WTC11 (cell line): ENCODE results near the gene RTP3. TPM values are rescaled to one million over a fixed set of nuclear protein-coding genes. Genes with fewer than 3 reads are reported as not detected.

Source experiments
- ATAC-seq: fragments of 200-7000 bp; cut with Tn5 transposase; 2 replicates; pipeline ENCODE4 v1.10.0; 2021; ENCODE audit warnings: mild to moderate bottlenecking, moderate library complexity
- CTCF ChIA-PET: fragments of 300-600 bp; sonication (Branson Sonifier 250); formaldehyde crosslinking; loops from one replicate; lab custom pipeline; 2021; ENCODE audit warnings: antibody characterized with exemption; lab: Charles Lee
- POLR2A ChIA-PET: fragments of 350-600 bp; sonication (Branson Sonifier 250); formaldehyde crosslinking; loops from one replicate; lab custom pipeline; 2021; ENCODE audit warnings: antibody characterized with exemption; lab: Charles Lee
- DNase-seq: peaks from one replicate; pipeline ENCODE4 v3.0.0; 2021; ENCODE audit warnings: low spot score
- H3K27ac Mint-ChIP-seq: 2 replicates; pipeline ENCODE4 v1.8.0; 2021; ENCODE audit warnings: mixed read lengths
- H3K27me3 Mint-ChIP-seq: 2 replicates; pipeline ENCODE4 v1.8.0; 2021; ENCODE audit warnings: low read depth, mild to moderate bottlenecking, moderate library complexity, mixed read lengths
- H3K36me3 Mint-ChIP-seq: 2 replicates; pipeline ENCODE4 v1.8.0; 2021; ENCODE audit warnings: mixed read lengths
- H3K4me1 Mint-ChIP-seq: 2 replicates; pipeline ENCODE4 v1.8.0; 2022; ENCODE audit warnings: mixed read lengths
- H3K4me3 Mint-ChIP-seq: 2 replicates; pipeline ENCODE4 v1.8.0; 2021; ENCODE audit warnings: mild to moderate bottlenecking, moderate library complexity, mixed read lengths
- H3K9me3 Mint-ChIP-seq: 2 replicates; pipeline ENCODE4 v1.8.0; 2021; ENCODE audit warnings: mixed read lengths
- ATF1 ChIP-seq: sonication (generic); formaldehyde crosslinking; IDR thresholded peaks from 2 replicates; pipeline ENCODE4 v1.8.1; 2023; ENCODE audit warnings: mild to moderate bottlenecking, moderate library complexity, missing genetic modification reagents
- E2F5 ChIP-seq: sonication (generic); formaldehyde crosslinking; IDR thresholded peaks from 2 replicates; pipeline ENCODE4 v1.8.1; 2022; ENCODE audit warnings: mild to moderate bottlenecking, moderate library complexity, missing genetic modification reagents
- ELF4 ChIP-seq: sonication (generic); formaldehyde crosslinking; IDR thresholded peaks from 2 replicates; pipeline ENCODE4 v1.8.1; 2022; ENCODE audit warnings: low read depth, mild to moderate bottlenecking, moderate library complexity, missing genetic modification reagents
- EMX1 ChIP-seq: fragments of 250-450 bp; sonication (Bioruptor Pico); IDR thresholded peaks from 2 replicates; pipeline ENCODE4 v1.8.0; 2021; ENCODE audit warnings: mild to moderate bottlenecking
- FOXJ3 ChIP-seq: sonication (generic); formaldehyde crosslinking; IDR thresholded peaks from 2 replicates; pipeline ENCODE4 v1.9.0; 2021; ENCODE audit warnings: missing genetic modification reagents, mild to moderate bottlenecking, borderline replicate concordance
- KAT7 ChIP-seq: sonication (generic); formaldehyde crosslinking; IDR thresholded peaks from 2 replicates; pipeline ENCODE4 v1.8.1; 2023; ENCODE audit warnings: missing genetic modification reagents, mild to moderate bottlenecking, borderline replicate concordance
- NR1H2 ChIP-seq: sonication (generic); formaldehyde crosslinking; IDR thresholded peaks from 2 replicates; pipeline ENCODE4 v1.9.0; 2021; ENCODE audit warnings: mild to moderate bottlenecking, moderate library complexity, missing genetic modification reagents
- NR3C1 ChIP-seq: sonication (generic); formaldehyde crosslinking; conservative IDR thresholded peaks from 2 replicates; pipeline ENCODE4 v1.8.1; 2023; ENCODE audit warnings: low read depth, mild to moderate bottlenecking, missing genetic modification reagents
- PRDM15 ChIP-seq: sonication (generic); formaldehyde crosslinking; IDR thresholded peaks from 2 replicates; pipeline ENCODE4 v1.8.0; 2022; ENCODE audit warnings: missing genetic modification reagents
- STAT6 ChIP-seq: sonication (generic); formaldehyde crosslinking; conservative IDR thresholded peaks from 2 replicates; pipeline ENCODE4 v1.8.1; 2023; ENCODE audit warnings: mild to moderate bottlenecking, low read depth, missing genetic modification reagents, moderate library complexity
- TP53 ChIP-seq: sonication (generic); formaldehyde crosslinking; IDR thresholded peaks from 2 replicates; pipeline ENCODE4 v1.8.1; 2023; ENCODE audit warnings: mild to moderate bottlenecking, missing genetic modification reagents
- USF2 ChIP-seq: sonication (generic); formaldehyde crosslinking; IDR thresholded peaks from 2 replicates; pipeline ENCODE4 v1.8.1; 2023; ENCODE audit warnings: mild to moderate bottlenecking, missing genetic modification reagents, moderate library complexity
- ZMAT4 ChIP-seq: fragments of 250-450 bp; sonication (Bioruptor Pico); IDR thresholded peaks from 2 replicates; pipeline ENCODE4 v1.9.0; 2021; ENCODE audit warnings: mild to moderate bottlenecking
- total RNA-seq: library from RNA; stranded (reverse); gene quantifications from 3 replicates; pipeline ENCODE4 v1.2.3, GENCODE V29; 2021

Gene RTP3
- total RNA-seq, 1 experiment from 2014 or later, result not detected

- no peak for ATAC-seq
- POLR2A ChIA-PET, result no interaction called here
- no peak overlapping the region for H3K4me3 Mint-ChIP-seq
These were observed 28.0 kb upstream of the RTP3 start for GRCh38 chr3:46469680-46470357.

More at GRCh38 chr3:46469680-46470357, 28.0 kb upstream of the RTP3 start:
- Mint-ChIP-seq H3K36me3 (peaks cover 6% of the 10 kb centered on the region), H3K9me3 (peaks cover 14% of the 10 kb centered on the region), H3K27me3 (peaks cover 24% of the 10 kb centered on the region), H3K27ac (no peak overlapping the region), H3K4me1 (peaks cover 3% of the 10 kb centered on the region)
- TF ChIP-seq FOXJ3 (CRISPR knock-in tag), result no peak
- no peak for TF ChIP-seq PRDM15 (CRISPR knock-in tag)
- TF ChIP-seq KAT7 (CRISPR knock-in tag), result no peak
- no peak for TF ChIP-seq ATF1
- TF ChIP-seq ZMAT4, result no peak
- no peak for TF ChIP-seq ELF4
- TF ChIP-seq USF2, result no peak
- TF ChIP-seq TP53 (CRISPR knock-in tag), result no peak
- TF ChIP-seq NR3C1 (CRISPR knock-in tag), result no peak
- no peak for TF ChIP-seq STAT6
- no peak for TF ChIP-seq EMX1 (CRISPR knock-in tag)
- no peak for TF ChIP-seq NR1H2 (CRISPR knock-in tag)
- TF ChIP-seq E2F5 (CRISPR knock-in tag), result no peak
- CTCF ChIA-PET, result interaction anchor here (1.2 to 2.0 kb wide), 2 partner anchors 8 to 19 kb away, joined by 3 to 7 read pairs; no protein-coding TSS in a partner anchor
- DNase-seq, result no peak
